Lung (tissue), 12 donors: ENCODE measurements around the gene TP53I3. TPM values are rescaled to one million over a fixed set of nuclear protein-coding genes. Genes with fewer than 3 reads are reported as not detected.

ENCODE experiments used
- ATAC-seq: fragments of 200-7000 bp; cut with Tn5 transposase; one replicate; pipeline ENCODE4 v1.9.1; 2020; ENCODE audit warnings: moderate number of reproducible peaks; ENCODE audit not compliant: insufficient read depth, low FRiP score
- DNase-seq, 3 donors: peaks; one replicate each; pipeline ENCODE4 v3.0.0-alpha.2; 2013 to 2017
- H3K27ac ChIP-seq, 2 donors: one replicate each; pipeline ENCODE4 v1.5.1; 2013; ENCODE audit warnings: mild to moderate bottlenecking in 2 of 2, moderate library complexity in 2 of 2, control low read depth in 1 of 2, inconsistent platforms in 1 of 2, low read depth in 1 of 2, low read length in 1 of 2
- H3K27me3 ChIP-seq, 3 donors: one replicate each; pipeline ENCODE4 v1.5.1; 2013; ENCODE audit warnings: low read length in 2 of 3; ENCODE audit not compliant: control insufficient read depth in 3 of 3, insufficient read depth in 3 of 3
- H3K36me3 ChIP-seq, 4 donors: one replicate each; pipeline ENCODE4 v1.5.1; 2013; ENCODE audit warnings: low read length in 4 of 4, mild to moderate bottlenecking in 1 of 4, moderate library complexity in 1 of 4; ENCODE audit not compliant: control insufficient read depth in 4 of 4, insufficient read depth in 4 of 4
- H3K4me1 ChIP-seq, 5 donors: one replicate each; pipeline ENCODE4 v1.5.1; 2013; ENCODE audit warnings: low read length in 5 of 5, mild to moderate bottlenecking in 2 of 5, moderate library complexity in 1 of 5; ENCODE audit not compliant: control insufficient read depth in 5 of 5, insufficient read depth in 5 of 5
- H3K4me3 ChIP-seq: one replicate; pipeline ENCODE4 v1.5.1; 2013; ENCODE audit warnings: mild to moderate bottlenecking, control low read depth, moderate library complexity
- H3K9ac ChIP-seq, 2 donors: one replicate each; pipeline ENCODE4 v1.5.1; 2013; ENCODE audit warnings: low read length in 2 of 2, control low read depth in 1 of 2; ENCODE audit not compliant: insufficient read depth in 1 of 2
- H3K9me3 ChIP-seq, 4 donors: one replicate each; pipeline ENCODE4 v1.5.1; 2013; ENCODE audit warnings: low read length in 3 of 4, mild to moderate bottlenecking in 1 of 4, moderate library complexity in 1 of 4; ENCODE audit not compliant: control insufficient read depth in 4 of 4, insufficient read depth in 3 of 4
- CTCF ChIP-seq: IDR thresholded peaks from 2 replicates; pipeline ENCODE4 v1.5.1; 2012; ENCODE audit warnings: mild to moderate bottlenecking; ENCODE audit errors: control extremely low read depth, extremely low read depth
- WGBS, 2 donors: extraction: QIAGEN DNeasy Blood & Tissue Kit; methylation state at CpG; one replicate each; pipeline ENCODE4 v1.1.7; 2013; 5-methylcytosine and 5-hydroxymethylcytosine counted together
- polyA plus RNA-seq, 2 donors: library from polyadenylated mRNA; stranded (reverse); fragments of 200-250 nt; gene quantifications; one replicate each; pipeline ENCODE4 v1.2.1, GENCODE V29; 2013
- total RNA-seq, 2 donors: library from RNA; depleted of rRNA in 1 of 2; stranded (reverse); fragments of >200 nt in 1 of 2; gene quantifications; one replicate each; pipeline ENCODE4 v1.2.1, GENCODE V29; 2014 to 2021
- donor health status: control.
- donor health status: control.
- donor health status: Bipolar disorder and iron deficiency.
- donor health status: healthy.
- donor health status: DM: yes; HTN: yes; CAD: no.

Gene TP53I3
- total and polyA plus RNA-seq, 4 donors = 35.7 to 63.8 (median 52.9) TPM

GRCh38 chr2:24050041-24050979, 34.3 kb downstream of the TP53I3 start:
- no peak for TF ChIP-seq CTCF
- Histone ChIP-seq H3K9me3 (no peaks in the 10 kb centered on the region), H3K27me3 (no peaks in the 10 kb centered on the region), H3K9ac (no peak overlapping the region), H3K4me1 (peaks cover 0 to 22% (median 2%) of the 10 kb centered on the region in 5 donors), H3K27ac (peak overlapping the region in 1 of 2 donors; percentile 54), H3K36me3 (no peaks in the 10 kb centered on the region), H3K4me3 (peak overlapping the region; percentile 73)
- no peak for ATAC-seq
- WGBS, 2 donors = 5 to 15% methylated on average over 24 to 47 of the region's 47 CpGs
- DNase-seq = peak; percentile 46 to 61 (median 61)

DNA sequence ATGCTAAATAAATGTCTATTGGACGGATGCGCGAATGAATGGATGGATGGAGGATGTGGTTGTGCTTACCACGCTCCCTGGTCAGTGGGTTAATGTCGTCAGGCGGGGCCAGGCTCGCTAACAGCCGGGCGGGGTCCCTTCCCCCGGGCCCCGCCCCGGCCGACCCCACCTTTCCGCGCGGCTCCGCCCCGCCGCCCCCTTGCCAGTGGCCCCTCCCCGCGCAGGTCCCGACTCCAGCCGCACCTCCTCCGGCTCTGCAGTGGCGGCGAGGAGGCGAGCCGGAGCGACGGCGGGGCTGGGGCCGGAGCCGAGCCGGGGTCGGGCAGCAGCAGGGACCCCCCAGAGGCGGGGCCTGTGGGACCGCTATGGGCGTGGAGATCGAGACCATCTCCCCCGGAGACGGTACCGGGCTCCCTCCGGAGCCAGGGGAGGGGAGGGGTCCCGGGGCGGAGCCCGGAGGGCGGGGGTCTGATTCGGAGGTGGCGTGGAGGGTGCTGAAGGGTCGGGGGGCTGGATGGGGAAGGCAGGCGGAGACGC, 35.1 kb downstream of the TP53I3 start, which contains the start of gene FKBP1B:
TSS of gene FKBP1B (plus strand) at position 257 of the 537 bp plus-strand sequence. CDS start at position 366, 109 bp downstream.
- Histone ChIP-seq H3K27ac (peak within 1 kb of the TSS in 1 of 2 donors; percentile 54), H3K27me3 (no peaks in the 10 kb centered on the region), H3K9ac (no peak within 1 kb of the TSS), H3K9me3 (no peaks in the 10 kb centered on the region), H3K4me3 (peak within 1 kb of the TSS; percentile 73), H3K4me1 (peaks cover 0 to 22% (median 2%) of the 10 kb centered on the region in 5 donors), H3K36me3 (no peaks in the 10 kb centered on the region)
- WGBS, 2 donors = 1% methylated on average over 41 to 52 of the region's 52 CpGs
- DNase-seq (peak; percentile 47 to 66 (median 63)), ATAC-seq (peak; percentile 50)
- TF ChIP-seq CTCF = no peak

DNA sequence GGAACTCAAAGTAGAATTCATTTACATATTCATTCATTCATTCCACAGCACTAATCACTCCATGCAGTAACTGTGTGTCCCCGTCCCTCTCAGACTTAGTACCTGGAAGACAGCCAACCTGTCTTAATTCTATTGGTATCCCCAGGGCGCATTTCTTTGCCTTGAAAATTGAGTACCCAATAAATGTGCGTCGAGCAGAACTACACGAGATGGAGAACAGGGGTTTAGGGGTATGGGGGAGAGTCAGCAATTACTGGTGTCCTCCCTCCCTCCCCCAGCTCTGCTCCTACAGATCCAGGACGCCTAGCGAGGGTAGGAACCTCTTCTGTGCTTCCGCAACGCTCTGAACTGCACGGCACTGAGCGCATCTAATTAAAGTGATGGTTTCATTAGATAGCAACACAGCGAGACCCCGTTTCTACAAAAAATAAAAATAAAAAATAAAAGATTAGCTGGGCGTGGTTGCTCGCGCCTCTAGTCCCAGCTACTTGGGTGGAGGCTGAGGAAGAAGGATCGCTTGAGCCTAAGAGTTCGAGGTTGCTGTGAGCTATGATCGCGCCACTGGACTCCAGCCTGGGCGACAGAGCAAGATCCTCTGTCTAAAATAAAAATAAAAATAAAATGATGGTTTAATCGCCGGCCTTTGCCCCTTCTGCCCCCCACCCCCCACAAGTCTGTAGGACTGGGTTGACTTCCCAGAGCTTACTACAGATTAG, 35.7 kb downstream of the TP53I3 start:
- H3K9ac ChIP-seq = no peak overlapping the region

More for the DNA sequence above, 35.7 kb downstream of the TP53I3 start:
- Histone ChIP-seq H3K36me3 (no peaks in the 10 kb centered on the region), H3K9me3 (no peaks in the 10 kb centered on the region), H3K27me3 (no peaks in the 10 kb centered on the region), H3K4me1 (peaks cover 0 to 22% (median 2%) of the 10 kb centered on the region in 5 donors), H3K4me3 (peak overlapping the region; percentile 73), H3K27ac (no peak overlapping the region)
- no peak for ATAC-seq
- 22 to 25% methylated on average over 23 of the region's 23 CpGs for WGBS, 2 donors
- peak in 1 of 3 donors; percentile 5 for DNase-seq
- TF ChIP-seq CTCF = no peak
